HG02938 (cell line): ENCODE results near the gene ANKS4B.
"Not testable (repeated sequence)": the region's sequence is repeated elsewhere in the genome, so short reads cannot be mapped to it uniquely, and the experiment has no call there.

Source experiments
- ATAC-seq: cut with Tn5 transposase; IDR thresholded peaks from one replicate; pipeline ENCODE4 v1.9.1; 2021; ENCODE audit warnings: mild to moderate bottlenecking, moderate library complexity; ENCODE audit not compliant: unreplicated experiment

The ANKS4B gene

DNA sequence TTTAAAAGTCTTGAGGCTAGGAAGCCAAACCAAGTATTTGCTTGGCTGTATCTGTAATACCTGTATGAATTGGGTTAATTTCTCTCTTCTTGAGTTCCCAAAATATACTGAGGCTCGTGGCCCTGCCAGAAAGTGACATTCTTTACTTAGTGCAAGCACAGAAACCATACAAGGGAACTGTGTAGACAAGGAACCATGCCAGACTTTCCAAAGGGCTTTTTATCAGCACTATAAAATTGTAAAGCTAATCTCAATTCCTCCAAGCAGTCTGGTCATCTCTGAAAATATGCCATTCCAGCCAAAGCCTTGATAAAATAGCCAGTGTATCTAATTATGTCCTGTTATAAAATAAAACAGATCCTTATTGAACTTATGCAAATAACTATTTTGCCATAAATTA is 51.8 kb downstream of the ANKS4B start:
- no peak for ATAC-seq

DNA sequence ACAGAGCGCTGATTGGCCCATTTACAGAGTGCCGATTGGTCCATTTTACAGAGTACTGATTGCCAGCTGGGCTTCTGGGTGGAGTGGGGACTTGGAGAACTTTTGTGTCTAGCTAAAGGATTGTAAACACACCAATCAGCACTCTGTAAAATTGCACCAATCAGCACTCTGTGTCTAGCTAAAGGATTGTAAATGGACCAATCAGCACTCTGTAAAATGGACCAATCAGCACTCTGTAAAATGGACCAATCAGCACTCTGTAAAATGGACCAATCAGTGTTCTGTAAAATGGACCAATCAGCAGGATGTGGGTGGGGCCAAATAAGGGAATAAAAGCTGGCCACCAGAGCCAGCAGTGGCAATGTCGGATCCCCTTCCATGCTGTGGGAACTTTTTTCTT is 56.3 kb downstream of the ANKS4B start:
- ATAC-seq = not testable (repeated sequence)

DNA sequence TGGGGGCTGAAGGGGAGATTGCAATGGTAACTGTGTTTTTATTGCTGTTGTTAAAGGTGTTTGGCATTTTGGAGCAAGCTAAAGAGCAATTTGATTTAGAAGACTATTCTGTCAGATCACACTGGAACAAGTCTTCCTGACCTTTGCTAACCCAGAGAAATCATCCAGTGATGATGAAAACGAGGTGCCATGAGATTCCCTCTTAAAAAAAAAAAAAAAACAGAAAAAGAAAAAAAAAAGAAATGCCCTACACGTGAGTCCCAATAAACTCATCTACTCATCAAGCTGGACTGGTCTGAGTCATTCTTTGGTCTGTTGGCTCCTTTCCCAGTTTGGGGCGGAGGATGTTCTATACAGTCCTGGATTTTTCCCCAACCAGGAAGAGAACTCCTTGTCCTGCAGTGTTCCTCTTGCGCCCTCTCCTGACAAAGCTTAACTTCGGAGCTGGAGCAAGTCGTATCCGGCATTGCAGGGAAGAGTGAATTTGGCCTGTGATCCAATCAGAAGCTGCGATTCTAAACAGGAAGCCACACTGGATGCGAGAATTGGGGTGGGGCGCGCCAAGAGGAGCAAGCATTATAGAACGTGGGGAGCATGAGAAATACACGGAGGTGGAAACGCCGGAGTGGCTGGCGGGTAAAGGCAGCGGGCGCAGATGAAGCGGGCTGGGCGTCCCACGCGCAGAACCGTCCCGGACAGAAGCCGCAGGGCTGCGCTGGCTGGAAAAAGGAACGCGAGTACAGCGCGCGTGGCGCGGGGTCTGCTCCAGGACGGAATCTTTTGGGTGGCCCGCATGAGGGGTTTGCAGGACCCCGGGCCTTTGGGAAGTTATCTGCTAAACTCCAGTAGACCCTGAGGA is 67.0 kb downstream of the ANKS4B start:
- ATAC-seq = peak; percentile 56

DNA sequence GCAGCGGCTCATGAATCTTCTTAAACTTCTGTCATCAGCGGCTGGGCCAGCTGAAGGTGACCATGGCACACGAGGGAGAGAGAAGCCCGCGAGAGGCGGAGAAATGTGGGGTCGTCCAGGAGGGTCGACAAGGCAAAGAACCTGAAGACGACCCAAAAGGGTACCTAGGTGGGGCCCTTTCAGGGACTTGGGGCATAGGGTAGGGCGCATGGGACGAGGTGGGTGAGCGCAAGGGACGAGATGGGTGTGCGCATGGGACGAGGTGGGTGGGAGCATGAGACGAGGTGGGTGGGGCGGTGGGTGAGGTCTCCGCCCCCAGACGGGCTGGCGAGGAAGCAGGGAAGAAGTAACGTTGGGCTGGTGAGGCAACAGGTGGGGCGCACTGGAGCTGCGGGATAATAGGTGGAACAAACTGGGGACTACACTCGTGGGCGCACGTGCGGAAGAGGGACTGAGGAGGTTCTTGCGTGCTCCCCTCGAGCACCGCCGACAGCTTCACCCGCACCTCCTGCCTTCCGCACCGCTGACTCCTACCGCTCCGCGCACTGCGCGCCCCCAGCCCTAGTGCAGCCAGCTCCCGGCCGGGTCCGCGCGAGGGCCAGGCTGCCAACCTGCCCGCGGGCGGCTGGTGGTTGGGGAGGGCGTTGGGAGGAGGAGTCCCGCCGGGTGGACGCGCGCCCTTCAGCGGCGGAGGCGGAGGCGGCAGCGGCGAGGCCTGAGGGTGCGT is 67.8 kb downstream of the ANKS4B start:
- ATAC-seq = peak; percentile 52

DNA sequence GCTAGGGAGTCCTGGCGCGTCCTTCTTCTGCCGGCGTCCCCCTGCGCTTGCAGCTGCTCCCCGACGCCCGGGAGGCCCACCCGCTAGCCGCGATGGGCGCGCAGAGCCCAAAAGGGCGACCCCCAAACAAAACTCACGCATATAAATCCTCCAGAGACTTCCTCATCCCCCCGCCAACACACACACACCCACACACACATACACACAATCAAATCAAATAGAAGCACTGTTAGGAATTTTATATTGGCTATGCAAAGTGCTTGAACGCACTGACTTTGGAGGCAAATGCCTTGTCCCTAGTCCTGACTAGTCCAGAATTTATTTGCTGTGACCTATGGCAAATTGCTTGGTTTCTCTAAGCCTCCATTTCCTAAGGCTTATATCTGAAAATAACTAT is 68.4 kb downstream of the ANKS4B start:
- no peak for ATAC-seq

DNA sequence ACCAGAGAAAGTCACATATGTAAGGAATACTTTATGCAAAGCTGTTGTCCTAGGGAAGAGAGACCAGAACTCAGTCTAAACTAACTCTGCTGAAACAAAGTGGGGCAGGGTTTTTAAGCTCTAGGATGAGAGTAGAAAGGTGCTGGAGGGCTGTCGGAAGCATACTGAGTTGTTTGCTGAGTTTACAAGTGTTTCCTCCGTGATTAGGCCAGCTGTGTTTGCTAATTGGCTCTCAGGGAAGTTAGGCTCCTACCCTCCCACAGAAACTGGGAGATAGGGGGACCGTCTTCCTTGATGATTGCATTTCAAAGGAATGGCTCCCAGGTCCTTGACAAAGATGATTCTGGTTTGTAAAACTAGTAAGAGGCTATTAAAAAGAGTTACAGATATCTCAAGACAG is 69.0 kb downstream of the ANKS4B start:
- no peak for ATAC-seq

DNA sequence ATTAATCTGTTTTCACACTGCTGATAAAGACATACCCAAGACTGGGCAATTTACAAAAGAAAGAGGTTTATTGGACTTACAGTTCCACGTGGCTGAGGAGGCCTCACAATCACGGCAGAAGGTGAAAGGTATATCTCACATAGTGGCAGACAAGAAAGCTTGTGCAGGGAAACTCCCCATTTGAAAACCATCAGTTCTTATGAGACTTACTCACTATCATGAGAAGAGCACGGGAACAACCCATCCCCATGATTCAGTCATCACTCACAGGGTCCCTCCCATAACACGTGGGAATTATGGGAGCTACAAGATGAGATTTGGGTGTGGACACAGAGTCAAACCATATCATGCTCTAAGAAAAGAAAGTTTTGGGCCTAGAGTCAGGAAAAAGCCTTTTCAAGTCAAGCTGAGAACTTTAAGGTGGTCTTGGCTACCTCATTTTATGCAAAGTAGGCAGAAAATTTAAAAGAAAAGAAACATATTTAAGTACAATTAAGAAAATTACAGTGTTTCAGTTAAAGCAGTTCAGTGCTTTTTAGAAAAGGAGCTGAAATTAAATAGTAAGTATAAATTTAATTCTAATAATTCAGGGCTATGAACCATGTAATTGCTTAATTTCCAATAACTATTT is 69.5 kb downstream of the ANKS4B start:
- no peak for ATAC-seq
